GM18526 (cell line): ENCODE measurements around the gene GAK.

Experiments used
- POLR2A ChIP-seq: IDR thresholded peaks from 3 replicates; pipeline ENCODE4 v1.6.1; 2011; ENCODE audit not compliant: insufficient read length; ENCODE audit errors: extremely low read depth

GAK gene

DNA sequence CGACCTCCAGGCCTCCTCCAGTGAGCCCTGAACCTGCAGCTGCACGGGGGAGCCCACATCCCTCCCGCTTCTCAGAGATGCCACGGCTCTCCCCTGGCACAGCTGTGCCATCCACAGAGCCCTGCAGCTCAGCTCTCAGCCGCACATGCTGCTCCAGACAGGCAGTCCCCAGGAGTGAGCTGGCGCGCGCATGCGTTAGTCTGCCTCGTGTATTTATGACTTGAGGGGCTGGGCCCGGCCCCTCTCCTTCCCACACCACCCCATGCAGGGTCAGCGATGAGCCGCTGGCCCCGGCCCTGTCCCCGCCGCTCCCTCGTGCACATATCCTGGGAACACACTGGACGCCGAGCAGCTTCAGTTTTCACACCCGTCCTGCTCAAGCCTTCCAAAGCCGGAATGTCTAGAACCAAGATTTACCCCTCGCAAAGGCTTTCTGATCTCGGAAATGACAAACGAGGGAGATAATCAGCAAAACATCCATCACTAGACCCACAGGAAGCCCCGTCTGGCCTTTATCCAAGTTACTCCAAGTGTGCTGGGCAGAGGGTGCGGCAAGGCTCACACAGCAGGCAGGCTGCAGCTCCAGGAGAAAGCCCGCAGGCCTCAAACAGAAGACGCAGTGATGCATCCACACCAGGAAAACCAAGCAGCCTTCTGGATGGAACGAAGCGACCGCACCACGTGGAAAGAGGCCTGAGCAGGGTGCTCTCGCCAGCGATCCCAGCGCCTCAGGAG, 24.3 kb downstream of the GAK start:
- TF ChIP-seq POLR2A = no peak

DNA sequence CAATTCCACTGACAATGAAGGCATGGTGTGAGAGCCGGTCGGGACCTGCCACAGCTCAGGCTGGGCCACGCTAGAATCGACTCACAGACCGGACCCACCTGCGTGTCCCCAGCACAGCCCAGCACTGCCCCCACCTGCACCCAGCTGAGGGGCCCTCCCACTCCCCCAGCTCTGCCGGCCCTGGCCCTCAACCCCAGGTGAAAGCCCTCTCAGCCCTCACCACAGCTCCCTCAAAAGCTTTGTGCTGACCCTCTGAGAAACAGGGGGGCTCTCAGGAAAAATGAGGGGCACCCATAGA, 25.1 kb downstream of the GAK start:
- TF ChIP-seq POLR2A = no peak

DNA sequence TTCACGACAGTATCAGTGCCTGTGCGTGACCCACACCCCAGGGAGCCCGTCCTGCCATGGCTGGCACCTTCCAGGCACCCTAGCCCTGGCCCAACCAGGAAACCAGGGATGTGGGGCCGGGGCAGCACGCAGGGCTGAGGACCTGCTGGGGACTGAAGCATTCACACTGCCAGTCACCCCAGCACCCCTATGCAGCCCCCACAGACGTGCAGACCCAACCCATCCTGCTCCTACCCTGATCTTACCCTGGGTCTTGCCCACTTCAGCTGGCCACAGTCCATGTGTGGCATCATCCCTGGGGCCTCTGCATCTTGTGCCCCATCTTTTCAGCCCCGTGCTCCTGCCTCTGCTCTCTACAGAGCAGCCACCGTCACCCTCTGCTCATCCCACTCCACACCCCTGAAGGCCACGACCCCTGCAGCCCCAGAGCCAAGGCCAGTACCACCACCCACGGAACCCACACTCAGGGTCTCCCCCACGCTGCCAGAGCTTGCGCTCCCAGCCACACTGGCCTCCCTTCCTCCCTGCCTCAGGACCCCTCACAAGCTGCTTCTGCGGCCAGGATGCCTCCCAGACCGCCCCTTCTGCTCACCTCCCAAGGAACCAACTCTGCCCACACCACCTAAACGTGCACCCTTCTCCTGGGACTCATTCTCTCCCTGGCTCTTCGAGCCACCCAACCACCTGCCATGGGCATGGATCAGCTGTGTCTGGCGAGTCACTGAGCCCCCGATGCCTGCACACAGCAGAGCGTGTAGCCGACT, 25.6 kb downstream of the GAK start:
- TF ChIP-seq POLR2A = no peak

DNA sequence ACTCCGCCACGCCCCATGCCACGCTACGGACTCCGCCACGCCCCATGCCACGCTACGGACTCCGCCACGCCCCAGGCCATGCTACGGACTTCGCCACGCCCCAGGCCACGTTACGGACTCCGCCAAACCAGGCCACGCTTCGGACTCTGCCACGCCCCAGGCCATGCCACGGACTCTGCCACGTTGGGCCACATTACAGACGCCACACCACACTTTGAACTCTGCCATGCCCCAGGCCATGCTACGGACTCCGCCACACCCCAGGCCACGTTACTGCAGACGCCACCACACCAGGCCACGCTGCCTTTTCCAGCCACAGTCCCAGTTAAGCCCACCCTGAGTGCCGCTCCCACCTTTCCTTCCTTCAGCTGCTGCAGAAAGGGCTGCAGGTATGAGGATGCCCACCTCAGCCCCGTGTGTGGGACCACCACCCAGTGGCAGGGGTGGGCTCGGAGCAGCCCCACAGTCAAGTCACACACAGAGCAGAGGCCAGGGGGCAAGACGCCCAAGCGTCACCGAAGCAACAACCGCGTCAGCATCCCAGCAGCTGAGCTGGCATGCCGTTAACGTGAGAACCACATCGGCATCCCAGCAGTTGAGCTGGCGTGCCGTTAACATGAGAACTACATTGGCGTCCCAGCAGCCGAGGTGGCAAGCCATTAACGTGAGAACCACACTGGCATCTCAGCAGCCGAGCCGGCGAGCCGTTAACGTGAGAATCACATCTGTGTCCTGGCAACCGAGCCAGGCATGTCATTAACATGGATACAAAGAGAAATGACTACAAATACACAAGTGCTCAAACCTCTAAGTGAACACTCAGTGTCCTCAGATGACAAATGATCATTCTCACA, 26.4 kb downstream of the GAK start:
- TF ChIP-seq POLR2A = no peak

DNA sequence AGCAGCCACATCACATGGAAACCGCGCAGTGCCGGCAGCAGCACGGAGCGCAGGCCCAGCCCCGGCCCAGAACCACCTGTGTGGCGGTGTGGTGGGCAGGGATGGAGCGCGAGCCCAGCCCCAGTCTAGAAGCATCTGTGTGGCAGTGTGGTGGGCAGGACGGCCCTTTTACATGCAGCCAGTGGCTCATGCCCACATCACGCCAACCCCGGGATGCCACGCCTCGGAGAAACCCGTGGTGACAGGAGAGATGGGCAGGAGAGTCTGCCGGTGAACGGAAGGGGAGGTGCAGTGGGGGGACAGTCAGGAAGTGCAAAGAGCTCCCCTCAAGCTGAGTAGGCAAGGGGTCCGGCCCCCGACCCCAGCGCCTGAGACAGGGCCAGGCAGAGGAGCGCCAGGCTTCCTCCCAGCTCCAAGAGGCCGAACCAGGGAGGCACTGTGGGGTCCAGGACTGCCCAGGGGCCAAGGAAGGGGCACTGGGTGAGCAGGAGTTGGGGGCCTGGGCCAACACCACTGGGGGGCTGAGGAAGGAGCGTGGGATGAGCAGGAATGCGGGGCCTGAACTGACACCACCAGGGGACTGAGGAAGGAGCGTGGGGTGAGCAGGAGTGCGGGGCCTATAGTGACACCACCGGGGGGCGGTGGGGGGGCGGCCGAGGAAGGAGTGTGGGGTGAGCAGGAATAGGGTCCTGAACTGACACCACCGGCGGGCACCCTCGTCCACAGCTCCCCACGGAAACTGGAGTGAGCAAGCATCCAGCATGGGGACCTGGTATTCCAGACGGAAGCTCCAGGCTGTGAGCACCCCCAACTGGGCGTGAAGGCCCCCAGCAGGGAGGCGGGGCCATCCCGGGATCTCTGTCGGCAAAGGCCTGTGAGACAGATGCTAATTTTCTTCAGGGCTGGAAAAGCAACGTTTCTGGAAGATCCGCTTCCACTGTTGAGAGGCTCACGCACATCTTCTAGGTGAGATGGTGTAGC, 28.8 kb downstream of the GAK start:
- TF ChIP-seq POLR2A = no peak

DNA sequence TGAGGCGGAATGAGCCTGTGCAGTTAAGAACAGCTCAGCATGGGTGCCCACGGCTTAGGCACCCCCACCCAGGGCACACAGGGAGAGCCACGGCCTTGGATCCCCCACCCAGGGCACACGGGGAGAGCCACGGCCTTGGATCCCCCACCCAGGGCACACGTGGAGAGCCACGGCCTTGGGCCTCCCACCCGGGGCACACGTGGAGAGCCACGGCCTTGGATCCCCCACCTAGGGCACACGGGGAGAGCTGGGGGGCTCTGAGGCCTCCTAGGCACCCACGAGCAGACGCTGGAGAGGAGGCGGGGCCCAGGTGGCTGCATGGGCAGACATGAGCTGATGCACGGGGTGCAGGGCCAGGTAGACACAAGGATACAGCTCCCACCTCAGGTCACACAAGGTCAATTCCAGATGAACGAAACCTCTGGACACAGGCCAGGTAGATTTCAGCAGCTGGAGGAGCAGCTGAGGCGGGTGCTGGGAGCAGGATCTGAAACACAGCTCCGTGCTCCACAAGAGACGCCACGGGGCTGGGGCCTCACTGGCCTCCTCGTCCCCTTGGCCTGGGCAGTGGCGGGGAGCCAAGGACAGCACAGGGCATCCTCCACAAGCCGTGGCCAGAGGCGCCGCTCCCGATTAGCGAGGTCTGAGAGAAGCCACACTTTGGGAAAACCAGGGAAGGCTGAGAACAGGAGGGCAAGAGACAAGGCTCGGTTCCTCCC, 30.8 kb downstream of the GAK start:
- no peak for TF ChIP-seq POLR2A

DNA sequence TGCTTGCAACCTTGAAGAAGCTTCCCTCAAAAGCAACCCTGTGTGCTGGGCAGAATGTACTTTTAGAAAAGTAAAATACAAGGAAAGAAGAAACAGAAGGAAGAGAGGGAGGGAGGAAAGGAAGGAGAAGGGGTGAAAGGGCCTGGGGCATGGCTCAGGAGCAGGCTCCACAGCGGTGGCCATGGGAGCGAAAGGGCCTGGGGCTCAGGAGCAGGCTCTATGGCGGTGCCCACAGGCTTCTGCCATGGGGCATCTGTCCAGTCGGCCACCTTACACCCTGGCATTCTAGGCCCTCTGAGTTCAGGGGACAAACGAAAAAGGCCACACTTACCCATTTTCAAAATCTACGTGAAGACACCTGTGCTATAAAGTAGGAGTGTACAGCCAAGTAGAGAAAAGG, 31.4 kb downstream of the GAK start:
- no peak for TF ChIP-seq POLR2A

DNA sequence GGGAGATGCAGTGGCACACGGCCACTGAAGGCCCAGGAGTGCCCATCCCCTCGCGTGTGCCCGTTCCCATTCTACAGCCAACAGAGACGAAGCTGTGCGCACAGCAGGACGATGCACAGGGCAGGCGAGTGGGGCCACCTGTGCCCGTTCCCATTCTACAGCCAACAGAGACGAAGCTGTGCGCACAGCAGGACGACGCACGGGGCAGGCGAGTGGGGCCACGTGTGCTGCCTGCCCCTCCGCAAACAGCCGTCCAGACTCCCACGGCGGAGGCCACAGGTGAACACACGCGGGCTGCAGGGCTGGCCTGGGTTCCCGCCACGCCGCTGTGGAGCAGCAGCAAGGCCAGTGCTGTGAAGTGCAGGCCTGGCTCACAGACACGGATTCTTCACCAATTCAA, 32.0 kb downstream of the GAK start:
- no peak for TF ChIP-seq POLR2A

DNA sequence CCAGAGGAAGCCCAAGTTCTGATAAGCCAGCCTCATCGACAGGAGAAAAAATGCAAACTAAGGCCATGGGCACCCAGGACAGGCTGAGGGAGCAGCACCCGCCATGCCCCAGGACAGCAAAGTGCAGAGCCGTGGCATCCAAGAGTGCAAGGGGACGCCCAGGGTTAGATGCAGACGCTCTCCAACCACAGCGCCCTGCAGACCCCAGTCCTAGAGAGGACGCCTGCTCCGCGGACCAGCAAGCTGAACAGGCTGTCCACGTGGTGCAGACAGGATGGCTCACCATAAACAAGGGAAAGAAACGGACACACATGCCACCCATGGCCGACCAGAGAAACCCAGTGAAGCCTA, 32.6 kb downstream of the GAK start:
- no peak for TF ChIP-seq POLR2A

DNA sequence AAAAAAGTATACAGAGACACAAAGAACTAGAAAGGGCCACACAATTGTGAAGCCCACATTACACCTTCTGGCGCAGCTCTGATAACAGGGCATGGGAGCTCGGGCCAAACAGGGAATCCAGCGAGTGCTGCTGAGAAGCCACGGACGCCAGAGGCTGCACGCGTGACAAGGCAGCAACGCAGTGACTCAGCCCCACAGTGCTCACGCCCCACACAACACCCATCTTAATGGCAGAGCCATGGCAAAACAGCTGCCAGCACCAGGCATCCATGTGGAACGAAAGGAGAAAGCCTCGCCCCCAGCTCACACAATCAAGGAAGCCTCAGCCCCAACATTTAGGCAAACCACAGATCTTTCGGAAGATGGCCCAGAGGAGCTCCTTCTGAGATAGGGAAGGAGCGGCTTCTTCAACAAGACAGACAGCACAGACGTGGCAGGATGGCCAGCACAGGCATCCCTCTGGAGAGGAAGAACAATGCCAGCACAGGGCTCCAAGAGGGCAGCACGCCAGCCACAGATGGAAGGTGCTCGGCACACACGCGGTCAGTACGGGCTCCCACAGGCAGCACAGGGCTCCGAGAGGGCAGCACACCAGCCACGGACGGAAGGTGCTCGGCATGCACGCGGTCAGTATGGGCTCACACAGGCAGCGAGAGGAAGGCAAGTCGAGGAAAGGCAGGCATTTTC, 33.1 kb downstream of the GAK start:
- no peak for TF ChIP-seq POLR2A

DNA sequence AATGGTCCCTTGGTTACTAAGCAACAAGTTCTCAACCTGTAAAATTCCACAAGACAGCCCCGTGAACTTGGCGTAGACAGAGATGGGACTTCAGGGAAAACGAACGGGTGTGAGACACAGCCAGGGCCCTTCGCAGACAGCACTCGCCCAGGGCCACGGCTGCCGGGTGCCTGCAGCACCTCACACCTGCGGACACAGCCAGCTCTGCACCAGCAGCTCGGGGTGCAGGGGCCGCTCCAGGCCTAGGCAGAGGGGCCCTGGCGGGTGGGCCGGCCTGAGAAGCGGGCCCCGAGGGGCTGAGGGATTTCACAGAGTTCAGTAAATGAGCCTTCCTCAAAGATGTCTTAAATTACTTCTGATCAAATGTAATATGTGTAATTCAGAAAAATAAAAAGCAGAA, 34.0 kb downstream of the GAK start:
- TF ChIP-seq POLR2A = no peak

DNA sequence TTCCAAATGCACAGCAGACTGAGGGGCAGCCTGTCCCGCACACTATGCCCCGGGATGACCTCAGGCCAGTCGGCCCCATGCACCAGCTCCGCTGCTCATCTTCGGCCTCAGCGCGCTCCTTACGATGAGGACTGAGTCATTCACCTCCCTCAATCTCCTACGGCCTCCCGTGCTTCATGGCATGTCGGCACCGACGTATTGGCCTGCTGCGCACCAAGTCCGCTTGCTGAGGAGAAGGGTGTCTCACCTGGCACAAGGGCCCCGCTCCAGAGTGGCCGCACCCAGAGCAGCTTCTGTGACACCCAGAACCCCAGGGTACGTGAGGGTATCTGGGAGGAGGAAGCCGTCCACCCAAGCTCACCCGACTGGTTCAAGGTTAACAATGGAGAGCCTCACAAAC, 35.5 kb downstream of the GAK start:
- no peak for TF ChIP-seq POLR2A

DNA sequence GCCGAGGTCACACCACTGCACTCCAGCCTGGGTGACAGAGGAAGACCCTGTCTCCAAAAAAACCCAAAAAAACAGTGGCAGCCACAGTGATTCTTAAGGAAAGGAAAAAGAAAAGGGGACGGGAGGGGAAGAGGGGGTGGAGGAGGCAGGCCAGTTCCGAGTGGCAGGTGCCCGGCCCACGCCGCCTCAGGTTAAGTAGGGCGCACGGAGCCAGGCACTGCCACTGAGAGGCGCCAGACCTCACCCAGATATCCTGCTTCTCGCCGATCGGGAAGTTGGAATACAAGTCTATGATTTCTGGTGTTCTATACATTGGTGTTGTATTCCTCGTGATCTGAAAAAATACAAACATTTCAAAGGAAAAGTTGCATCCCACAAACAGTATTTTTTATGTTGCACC, 35.9 kb downstream of the GAK start:
- no peak for TF ChIP-seq POLR2A

DNA sequence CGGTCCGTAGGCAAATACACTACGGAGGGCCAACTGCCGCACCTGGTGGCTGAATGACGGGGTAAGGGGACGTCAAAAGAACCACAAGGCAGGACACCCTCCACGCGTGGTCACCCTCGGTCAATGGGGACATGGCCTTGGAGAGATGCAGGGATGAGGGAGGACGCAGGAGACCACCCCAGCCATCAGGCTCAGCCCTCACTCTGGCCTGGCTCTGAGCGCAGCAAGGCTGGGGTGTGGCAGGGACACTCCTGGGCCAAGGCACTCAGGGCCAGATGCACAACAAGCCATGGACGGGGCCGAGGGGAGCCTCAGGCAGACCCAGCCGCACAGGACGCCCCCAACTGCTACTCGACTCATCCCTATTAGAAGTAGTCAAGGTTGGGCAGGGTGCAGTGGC, 36.5 kb downstream of the GAK start:
- TF ChIP-seq POLR2A = no peak
